ENCODE data around the gene NR5A1.

DNA sequence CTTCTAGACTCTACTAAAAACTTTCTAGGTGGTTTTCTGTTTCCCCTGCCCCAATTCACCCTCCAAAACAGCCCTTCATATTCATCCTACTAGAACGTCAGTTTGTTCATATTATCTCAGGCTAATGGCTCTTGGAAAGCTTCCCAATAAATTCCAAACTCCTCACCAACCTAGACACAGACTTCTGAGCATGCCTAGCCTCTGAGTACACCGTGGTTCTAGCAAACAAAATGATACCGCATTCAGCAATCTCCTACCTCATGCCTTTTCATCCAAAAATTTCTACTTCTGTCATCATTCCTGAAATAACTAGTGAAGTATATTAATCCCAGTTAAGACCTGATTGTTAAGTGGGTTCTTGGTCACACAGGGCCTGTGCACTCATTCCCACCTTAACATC, 46.5 kb upstream of the NR5A1 start:
- TF ChIP-seq, protein P1, sequence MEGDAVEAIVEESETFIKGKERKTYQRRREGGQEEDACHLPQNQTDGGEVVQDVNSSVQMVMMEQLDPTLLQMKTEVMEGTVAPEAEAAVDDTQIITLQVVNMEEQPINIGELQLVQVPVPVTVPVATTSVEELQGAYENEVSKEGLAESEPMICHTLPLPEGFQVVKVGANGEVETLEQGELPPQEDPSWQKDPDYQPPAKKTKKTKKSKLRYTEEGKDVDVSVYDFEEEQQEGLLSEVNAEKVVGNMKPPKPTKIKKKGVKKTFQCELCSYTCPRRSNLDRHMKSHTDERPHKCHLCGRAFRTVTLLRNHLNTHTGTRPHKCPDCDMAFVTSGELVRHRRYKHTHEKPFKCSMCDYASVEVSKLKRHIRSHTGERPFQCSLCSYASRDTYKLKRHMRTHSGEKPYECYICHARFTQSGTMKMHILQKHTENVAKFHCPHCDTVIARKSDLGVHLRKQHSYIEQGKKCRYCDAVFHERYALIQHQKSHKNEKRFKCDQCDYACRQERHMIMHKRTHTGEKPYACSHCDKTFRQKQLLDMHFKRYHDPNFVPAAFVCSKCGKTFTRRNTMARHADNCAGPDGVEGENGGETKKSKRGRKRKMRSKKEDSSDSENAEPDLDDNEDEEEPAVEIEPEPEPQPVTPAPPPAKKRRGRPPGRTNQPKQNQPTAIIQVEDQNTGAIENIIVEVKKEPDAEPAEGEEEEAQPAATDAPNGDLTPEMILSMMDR (IDR thresholded peaks at IDR 0.05), result no peak
- TF ChIP-seq POLR2A (IDR thresholded peaks at IDR 0.05) (no peak), POLR2AphosphoS5 (IDR thresholded peaks at IDR 0.05) (no peak), EP300 (IDR thresholded peaks at IDR 0.05) (no peak)

All from gastroesophageal sphincter (tissue), 3 donors.